DND-41 (cell line): Measurements from ENCODE around the gene CDC6.

Source experiments
- ATAC-seq: fragments of 200-7000 bp; cut with Tn5 transposase; 3 replicates; pipeline ENCODE4 v1.9.1; 2021; ENCODE audit warnings: low read depth; ENCODE audit not compliant: insufficient read depth
- DNase-seq: peaks from one replicate; pipeline ENCODE4 v3.0.0-alpha.2; 2020
- H2AFZ ChIP-seq: 2 replicates; pipeline ENCODE4 v1.6.0; 2012; ENCODE audit warnings: low read depth, low read length
- H3K27ac ChIP-seq: 2 replicates; pipeline ENCODE4 v1.5.1; 2012; ENCODE audit warnings: low read length, inconsistent platforms
- H3K27me3 ChIP-seq: fragments of 200-600 bp; sonication (generic); 2 replicates; pipeline ENCODE4 v1.6.0; 2012; ENCODE audit warnings: low read length, mild to moderate bottlenecking, inconsistent platforms; ENCODE audit not compliant: insufficient read depth, poor library complexity
- H3K36me3 ChIP-seq: 2 replicates; pipeline ENCODE4 v1.5.1; 2012; ENCODE audit warnings: low read length, inconsistent platforms; ENCODE audit not compliant: insufficient read depth
- H3K4me1 ChIP-seq: 2 replicates; pipeline ENCODE4 v1.5.1; 2012; ENCODE audit warnings: mild to moderate bottlenecking, low read length; ENCODE audit not compliant: insufficient read depth
- H3K4me2 ChIP-seq: 2 replicates; pipeline ENCODE4 v1.6.0; 2012; ENCODE audit warnings: mild to moderate bottlenecking, moderate library complexity, low read length, inconsistent platforms; ENCODE audit not compliant: insufficient read depth
- H3K4me3 ChIP-seq, 2 experiments: fragments of 200-600 bp in 1 of 2; shearing (Covaris generic) in 1 of 2; 2 replicates each; pipeline ENCODE4 v1.5.1; 2012 to 2016; ENCODE audit warnings: inconsistent platforms in 2 of 2, low read length in 2 of 2, mild to moderate bottlenecking in 2 of 2, low read depth in 1 of 2, moderate library complexity in 1 of 2
- H3K79me2 ChIP-seq: 2 replicates; pipeline ENCODE4 v1.6.0; 2012; ENCODE audit warnings: low read length, inconsistent platforms; ENCODE audit not compliant: insufficient read depth
- H3K9ac ChIP-seq: 2 replicates; pipeline ENCODE4 v1.6.0; 2012; ENCODE audit warnings: low read depth, mild to moderate bottlenecking, inconsistent platforms, low read length, moderate library complexity
- H3K9me3 ChIP-seq: 2 replicates; pipeline ENCODE4 v1.5.1; 2012; ENCODE audit warnings: low read length, moderate library complexity, mild to moderate bottlenecking, inconsistent platforms; ENCODE audit not compliant: insufficient read depth, severe bottlenecking
- H4K20me1 ChIP-seq: 2 replicates; pipeline ENCODE4 v1.6.0; 2012; ENCODE audit warnings: low read length; ENCODE audit not compliant: insufficient read depth
- CTCF ChIP-seq: IDR thresholded peaks from 2 replicates; pipeline ENCODE4 v1.5.1; 2012; ENCODE audit warnings: borderline replicate concordance, low read length, moderate library complexity, mild to moderate bottlenecking; ENCODE audit not compliant: poor library complexity, severe bottlenecking; ENCODE audit errors: extremely low read depth
- EZH2 ChIP-seq: IDR thresholded peaks from 3 replicates; pipeline ENCODE4 v1.6.1; 2012; ENCODE audit warnings: borderline replicate concordance, low read depth, mild to moderate bottlenecking, moderate library complexity, low read length, inconsistent platforms; ENCODE audit not compliant: severe bottlenecking

The CDC6 gene

GRCh38 chr17:40322358-40323315, 35.0 kb downstream of the CDC6 start:
- TF ChIP-seq EZH2 (no peak), CTCF (no peak)
- Histone ChIP-seq H3K9ac (peak overlapping the region; percentile 42), H3K27ac (peak overlapping the region; percentile 86), H3K79me2 (peaks cover 23% of the 10 kb centered on the region), H3K4me2 (peak overlapping the region; percentile 67), H3K4me3 (peak overlapping the region in 1 of 2 experiments; percentile 50; a peak in 2 of 4 replicates), H4K20me1 (peaks cover 61% of the 10 kb centered on the region), H3K27me3 (no peaks in the 10 kb centered on the region), H3K4me1 (peaks cover 78% of the 10 kb centered on the region), H2AFZ (peak overlapping the region; percentile 35; the same call in 1 of the 2 replicates), H3K9me3 (no peaks in the 10 kb centered on the region), H3K36me3 (no peaks in the 10 kb centered on the region)
- ATAC-seq: peak; percentile 64
- DNase-seq: peak; percentile 92

GRCh38 chr17:40323391-40324381, 36.0 kb downstream of the CDC6 start:
- ATAC-seq: no peak
- Histone ChIP-seq H3K9me3 (no peaks in the 10 kb centered on the region), H3K4me2 (peak overlapping the region; percentile 67), H3K79me2 (peaks cover 22% of the 10 kb centered on the region), H3K27ac (peak overlapping the region; percentile 86), H3K36me3 (no peaks in the 10 kb centered on the region), H3K27me3 (no peaks in the 10 kb centered on the region), H3K4me1 (peaks cover 68% of the 10 kb centered on the region), H2AFZ (no peak overlapping the region), H4K20me1 (peaks cover 65% of the 10 kb centered on the region), H3K9ac (peak overlapping the region; percentile 38), H3K4me3 (peak overlapping the region in 1 of 2 experiments; percentile 50; a peak in 2 of 4 replicates)
- peak; percentile 50 for DNase-seq
- TF ChIP-seq EZH2 (no peak), CTCF (no peak)

GRCh38 chr17:40325156-40326013, 37.7 kb downstream of the CDC6 start:
- H3K4me3 ChIP-seq: no peak overlapping the region

More at GRCh38 chr17:40325156-40326013, 37.7 kb downstream of the CDC6 start:
- Histone ChIP-seq H3K9me3 (no peaks in the 10 kb centered on the region), H3K27me3 (no peaks in the 10 kb centered on the region), H2AFZ (no peak overlapping the region), H4K20me1 (peaks cover 56% of the 10 kb centered on the region), H3K4me2 (no peak overlapping the region), H3K4me1 (peaks cover 58% of the 10 kb centered on the region), H3K27ac (no peak overlapping the region), H3K36me3 (no peaks in the 10 kb centered on the region), H3K79me2 (peaks cover 16% of the 10 kb centered on the region), H3K9ac (no peak overlapping the region)
- no peak for DNase-seq
- ATAC-seq: no peak
- TF ChIP-seq CTCF (no peak), EZH2 (no peak)
